AG08396 (cell line): ENCODE results near the gene DGCR6.
"Not testable (repeated sequence)": the region's sequence is repeated elsewhere in the genome, so short reads cannot be mapped to it uniquely, and the experiment has no call there.

ENCODE experiments used
- DNase-seq: peaks from one replicate; pipeline ENCODE4 v3.0.0; 2012; ENCODE audit warnings: low spot score, mixed read lengths

DGCR6 gene

GRCh38 chr22:18905540-18906409, at the start of gene DGCR6:
Gene DGCR6 (plus strand): TSS chr22:18906320. CDS start chr22:18906375, 55 bp downstream.
- DNase-seq: no peak

- DNase-seq: not testable (repeated sequence)
Observed at GRCh38 chr22:18859314-18859713, 46.8 kb upstream of the DGCR6 start.

- not testable (repeated sequence) for DNase-seq
Observed at GRCh38 chr22:18881260-18881659, 24.9 kb upstream of the DGCR6 start.

- not testable (repeated sequence) for DNase-seq
Observed at GRCh38 chr22:18884465-18884864, 21.7 kb upstream of the DGCR6 start.

- DNase-seq: no peak
Observed at GRCh38 chr22:18888115-18888514, 18.0 kb upstream of the DGCR6 start.

GRCh38 chr22:18890510-18891192, 15.5 kb upstream of the DGCR6 start:
- DNase-seq: not testable (repeated sequence)

- not testable (repeated sequence) for DNase-seq
Observed at GRCh38 chr22:18893775-18894174, 12.3 kb upstream of the DGCR6 start.

- DNase-seq: not testable (repeated sequence)
Observed at GRCh38 chr22:18896037-18896657, 10.0 kb upstream of the DGCR6 start.

- not testable (repeated sequence) for DNase-seq
Observed at GRCh38 chr22:18906410-18906745, 258 bp downstream of the DGCR6 start.

- DNase-seq: no peak
Observed at GRCh38 chr22:18906896-18907295, 776 bp downstream of the DGCR6 start.

GRCh38 chr22:18909556-18909955, 3.4 kb downstream of the DGCR6 start:
- DNase-seq: no peak

- not testable (repeated sequence) for DNase-seq
Observed at GRCh38 chr22:18911535-18911934, 5.4 kb downstream of the DGCR6 start.

GRCh38 chr22:18912264-18912946, 6.3 kb downstream of the DGCR6 start:
- not testable (repeated sequence) for DNase-seq

- DNase-seq: not testable (repeated sequence)
Observed at GRCh38 chr22:18914558-18914957, 8.4 kb downstream of the DGCR6 start.

- not testable (repeated sequence) for DNase-seq
Observed at GRCh38 chr22:18915550-18915949, 9.4 kb downstream of the DGCR6 start.

GRCh38 chr22:18917818-18918217, 11.7 kb downstream of the DGCR6 start:
- not testable (repeated sequence) for DNase-seq

- DNase-seq: not testable (repeated sequence)
Observed at GRCh38 chr22:18920257-18920902, 14.3 kb downstream of the DGCR6 start.

- DNase-seq: no peak
Observed at GRCh38 chr22:18925368-18926064, 19.4 kb downstream of the DGCR6 start.

- DNase-seq: no peak
Observed at GRCh38 chr22:18927020-18927419, 20.9 kb downstream of the DGCR6 start.

- no peak for DNase-seq
Observed at GRCh38 chr22:18927573-18927972, 21.5 kb downstream of the DGCR6 start.

- no peak for DNase-seq
Observed at GRCh38 chr22:18929459-18929858, 23.3 kb downstream of the DGCR6 start.
